Endothelial cell of hepatic sinusoid (primary cell): ENCODE data around the gene R3HCC1L.

ENCODE experiments used
- in situ Hi-C: cut with HindIII; loops from 2 replicates; pipeline ENCODE4 v1.10.0; 2017; ENCODE audit warnings: low sequenced_read_pairs

Gene R3HCC1L

GRCh38 chr10:98270073-98270740, 135.8 kb downstream of the R3HCC1L start:
- in situ Hi-C loops = no loop called here

DNA sequence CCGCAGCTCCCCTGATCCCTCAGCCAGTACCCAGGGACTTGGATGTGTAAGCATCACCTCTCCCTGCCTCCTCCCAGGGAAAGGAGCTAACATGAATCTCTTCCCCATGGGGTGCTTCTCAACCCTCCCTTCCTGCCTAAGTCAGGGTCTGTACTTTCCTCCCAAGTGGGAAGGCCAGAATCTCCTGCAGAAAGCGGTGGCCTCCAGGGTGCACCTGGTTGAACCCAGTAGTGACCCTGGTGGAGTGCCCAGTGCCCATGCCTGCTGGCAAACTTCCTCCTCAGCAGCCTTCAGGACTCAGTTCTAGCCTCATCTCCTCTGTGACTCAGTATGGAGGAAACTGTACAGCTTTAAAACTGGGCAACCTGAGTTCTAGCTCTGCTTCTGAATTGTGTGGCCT, 136.3 kb downstream of the R3HCC1L start:
- in situ Hi-C loops = no loop called here

GRCh38 chr10:98272245-98272644, 137.8 kb downstream of the R3HCC1L start:
- in situ Hi-C loops = no loop called here

DNA sequence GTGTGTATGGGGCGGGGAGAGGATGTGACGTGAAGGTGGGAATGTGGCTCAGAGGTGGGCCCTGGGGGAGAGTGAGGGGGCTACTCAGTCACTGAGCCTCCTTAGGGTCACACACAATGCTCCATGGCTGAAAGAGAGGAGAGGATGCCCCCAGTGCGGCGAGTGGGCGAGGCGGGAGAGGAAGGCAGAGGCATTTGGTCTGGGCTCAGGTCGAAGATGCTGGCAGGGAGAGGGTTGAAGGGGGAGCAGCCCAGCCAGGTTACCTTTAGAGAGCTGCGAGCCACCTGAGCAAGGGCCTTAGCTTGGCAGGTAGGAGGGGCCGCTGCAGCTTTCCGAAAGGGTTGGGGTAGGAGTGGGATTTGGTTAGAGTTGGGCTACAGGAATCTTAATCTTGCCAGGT, 138.2 kb downstream of the R3HCC1L start:
- in situ Hi-C loops = no loop called here

DNA sequence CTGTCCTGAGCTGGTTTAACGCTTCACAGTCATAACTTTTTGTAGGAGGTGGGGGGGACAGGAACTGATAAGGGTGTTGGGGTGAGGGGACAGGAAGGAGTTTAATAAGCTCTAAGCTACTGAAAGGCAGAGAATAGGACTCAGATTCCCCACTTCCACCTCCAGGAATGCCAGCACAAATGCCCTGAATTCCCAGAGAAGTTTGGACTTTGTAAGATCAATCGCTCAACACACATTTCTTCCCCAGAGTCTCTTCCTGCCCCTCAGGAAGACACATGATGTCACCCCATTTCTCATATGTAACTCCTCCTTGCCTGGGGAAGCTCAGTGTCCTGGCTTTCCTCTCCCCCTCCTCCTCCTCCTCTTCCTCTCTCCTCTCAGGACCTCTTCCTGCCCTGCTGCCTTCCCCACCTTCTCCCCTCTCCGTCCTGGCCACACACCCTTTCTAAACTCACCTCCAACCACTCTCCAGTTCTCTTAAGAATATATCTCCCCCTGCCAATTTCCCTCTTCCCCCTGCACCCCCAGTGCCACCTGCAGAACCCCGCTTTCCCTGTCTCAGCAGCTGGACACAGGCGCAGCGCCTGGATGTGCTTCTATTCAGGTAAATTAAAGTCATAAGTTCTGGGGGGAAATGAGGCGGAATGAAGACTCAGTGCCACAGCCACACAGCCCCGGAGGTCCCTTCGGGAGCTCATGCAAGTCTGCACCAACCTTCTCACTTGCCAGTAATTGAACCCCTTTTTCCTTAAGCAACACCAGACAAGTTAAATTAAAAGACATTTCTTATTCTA, 138.8 kb downstream of the R3HCC1L start:
- in situ Hi-C loops = no loop called here

GRCh38 chr10:98274562-98274961, 140.1 kb downstream of the R3HCC1L start:
- in situ Hi-C loops = no loop called here

- in situ Hi-C loops = loop anchor here (5.0 kb wide), 1 partner anchor 86 kb away; no protein-coding TSS in a partner anchor
Measured at GRCh38 chr10:98276311-98276710, 141.9 kb downstream of the R3HCC1L start.

DNA sequence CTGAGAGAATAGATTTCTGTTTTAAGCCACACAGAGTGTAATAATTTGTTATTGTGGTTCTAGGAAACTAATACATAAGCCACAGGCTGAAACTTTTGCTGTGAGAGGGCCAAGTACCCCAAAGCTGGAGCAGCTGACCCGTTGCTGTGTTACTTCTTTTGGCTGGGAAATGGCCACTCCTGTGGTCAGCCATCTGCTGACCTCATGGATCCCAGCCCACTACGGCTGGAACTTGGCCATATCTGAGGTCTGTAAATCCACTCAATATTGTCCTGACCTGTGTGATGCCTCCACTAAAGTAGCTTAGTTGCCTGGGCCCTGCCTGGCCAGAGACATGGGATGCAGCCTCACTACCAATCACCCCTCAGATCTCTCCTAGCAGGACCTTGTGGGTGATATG, 151.0 kb downstream of the R3HCC1L start:
- in situ Hi-C loops = no loop called here

DNA sequence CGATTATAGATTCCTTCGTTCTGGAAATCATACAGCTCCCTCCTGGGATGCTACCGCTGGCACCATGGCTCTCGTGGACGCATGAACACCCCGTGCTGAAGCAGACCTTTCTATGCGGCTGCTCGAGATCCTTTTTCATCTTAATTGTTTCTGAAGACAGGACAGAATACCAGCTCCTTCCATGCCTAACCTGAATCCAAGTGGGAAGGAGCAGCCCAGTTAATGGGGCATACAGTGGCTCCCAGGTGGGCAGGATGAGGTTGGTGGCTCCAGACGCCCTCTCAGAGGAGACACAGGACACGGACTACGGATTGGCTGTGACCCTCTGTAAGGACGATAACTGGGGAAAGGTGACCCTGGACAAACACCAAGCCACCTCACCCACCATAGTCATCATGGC, 152.0 kb downstream of the R3HCC1L start:
- in situ Hi-C loops = no loop called here

- in situ Hi-C loops = no loop called here
Measured at GRCh38 chr10:98287321-98287720, 152.9 kb downstream of the R3HCC1L start.

DNA sequence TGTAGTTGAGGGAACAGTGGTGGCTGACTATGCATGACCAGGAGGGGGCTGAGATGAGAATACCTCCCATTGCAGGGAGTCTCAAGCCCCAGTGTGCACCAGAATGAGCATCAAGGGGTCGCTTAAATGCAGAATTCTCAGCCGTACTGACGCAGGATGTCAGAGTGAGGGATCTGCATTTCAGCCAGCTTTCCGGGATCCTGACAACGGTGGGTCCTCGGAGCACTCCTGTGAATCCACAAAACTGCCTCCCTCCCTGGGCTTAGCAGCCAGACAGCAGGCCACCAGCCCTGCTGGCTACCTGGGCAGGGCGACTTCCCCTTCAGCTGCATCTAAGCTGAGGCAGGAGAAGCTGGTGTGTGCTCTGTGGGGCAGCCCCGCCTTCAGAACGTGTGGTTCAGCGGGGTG, 155.3 kb downstream of the R3HCC1L start:
- in situ Hi-C loops = no loop called here

DNA sequence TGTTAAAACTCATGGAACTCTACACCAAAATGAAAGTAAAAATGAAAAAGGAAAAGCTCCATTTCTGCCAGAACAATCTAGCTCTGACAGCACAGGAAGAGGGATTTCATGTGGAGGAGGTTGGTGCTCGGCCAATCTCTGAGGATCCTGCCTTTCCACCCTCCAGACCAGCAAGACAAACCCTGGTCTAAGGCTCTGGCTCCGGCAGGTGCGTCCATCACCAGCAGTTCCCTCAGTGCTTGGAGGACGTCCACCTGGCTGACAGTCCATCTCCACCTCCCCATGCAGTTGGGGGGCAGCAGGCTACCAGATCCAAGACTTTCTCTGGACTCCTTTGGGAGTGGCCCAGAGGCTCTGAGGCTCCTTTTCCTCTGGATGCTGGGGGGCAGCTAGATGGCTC, 158.5 kb downstream of the R3HCC1L start:
- in situ Hi-C loops = no loop called here

DNA sequence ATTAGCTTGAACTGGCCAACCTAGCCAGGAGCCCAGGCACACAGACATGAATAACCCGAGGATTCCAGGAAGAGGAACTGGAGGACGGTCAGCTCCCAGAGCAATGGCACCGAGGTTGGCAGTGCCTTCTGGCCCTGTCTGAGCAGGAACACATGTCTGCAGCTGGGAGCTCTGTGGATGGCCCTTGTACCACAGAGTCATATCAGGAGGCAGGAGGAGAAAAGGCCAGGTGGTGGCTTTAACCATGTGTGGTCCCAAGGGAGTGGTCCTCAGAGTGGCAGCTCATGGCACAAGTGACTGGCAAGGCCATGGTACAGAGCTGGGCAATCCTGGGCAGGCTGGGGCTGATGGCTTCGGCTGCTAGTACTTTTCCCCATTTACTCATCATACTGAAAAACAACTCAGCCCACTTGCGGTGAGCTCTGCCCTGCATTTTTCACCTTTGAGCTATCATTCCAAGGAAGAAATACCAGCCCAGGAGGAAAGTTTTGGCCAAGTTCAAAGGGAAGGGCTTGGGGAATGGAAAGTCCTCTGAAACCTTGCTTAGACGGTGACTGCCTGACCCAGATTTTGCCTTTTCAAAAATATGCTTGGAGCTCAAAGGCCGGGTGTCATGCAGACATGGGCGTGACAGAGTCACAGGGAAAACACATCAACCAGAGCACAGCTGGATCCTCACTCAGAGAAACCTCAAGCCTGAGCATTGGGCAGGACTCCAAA, 159.3 kb downstream of the R3HCC1L start:
- in situ Hi-C loops = no loop called here

DNA sequence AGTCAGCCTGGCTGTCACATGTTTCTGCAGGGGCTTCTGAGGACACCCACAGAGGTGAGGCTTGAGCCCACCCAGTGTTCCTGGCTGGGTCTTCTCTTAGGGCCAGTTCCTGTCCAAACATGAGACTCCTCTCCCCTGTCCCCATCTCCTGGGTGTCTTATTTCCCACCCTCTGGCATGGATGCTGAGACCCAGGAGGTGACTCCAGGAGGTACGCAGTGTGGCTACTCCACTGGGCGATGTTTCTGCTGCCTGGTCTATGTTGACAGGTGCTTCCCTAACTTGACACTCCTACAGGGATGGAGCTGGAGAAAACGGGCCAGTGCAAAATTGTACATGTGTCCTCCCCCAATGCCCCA, 159.8 kb downstream of the R3HCC1L start:
- in situ Hi-C loops = no loop called here
